GM21825 (cell line): Measurements from ENCODE around the gene BMERB1.
"Not testable (repeated sequence)": the region's sequence is repeated elsewhere in the genome, so short reads cannot be mapped to it uniquely, and the experiment has no call there.

Experiments used
- ATAC-seq: cut with Tn5 transposase; IDR thresholded peaks from one replicate; pipeline ENCODE4 v1.9.1; 2021; ENCODE audit warnings: mild to moderate bottlenecking, moderate library complexity; ENCODE audit not compliant: unreplicated experiment

The BMERB1 gene

GRCh38 chr16:15434425-15435215, at the start of gene BMERB1:
BMERB1 (plus strand) TSS chr16:15434588; CDS start chr16:15434654, 66 bp downstream.
- no peak for ATAC-seq

- not testable (repeated sequence) for ATAC-seq
Measured at GRCh38 chr16:15388060-15388459, 46.3 kb upstream of the BMERB1 start.

GRCh38 chr16:15389916-15390315, 44.5 kb upstream of the BMERB1 start:
- not testable (repeated sequence) for ATAC-seq

GRCh38 chr16:15393025-15393424, 41.4 kb upstream of the BMERB1 start:
- not testable (repeated sequence) for ATAC-seq

- not testable (repeated sequence) for ATAC-seq
Measured at GRCh38 chr16:15395631-15396508, 38.5 kb upstream of the BMERB1 start, which contains the start of gene MPV17L. MPV17L (plus strand) TSS chr16:15395754; CDS start chr16:15395898, 144 bp downstream.

- not testable (repeated sequence) for ATAC-seq
Measured at GRCh38 chr16:15396509-15396829, 37.9 kb upstream of the BMERB1 start.

- no peak for ATAC-seq
Measured at GRCh38 chr16:15396948-15397594, 37.3 kb upstream of the BMERB1 start.

- no peak for ATAC-seq
Measured at GRCh38 chr16:15398618-15399316, 35.6 kb upstream of the BMERB1 start.

GRCh38 chr16:15399317-15399716, 35.1 kb upstream of the BMERB1 start:
- no peak for ATAC-seq

- ATAC-seq, result not testable (repeated sequence)
Measured at GRCh38 chr16:15400314-15400713, 34.1 kb upstream of the BMERB1 start.

GRCh38 chr16:15401972-15402371, 32.4 kb upstream of the BMERB1 start:
- no peak for ATAC-seq

- no peak for ATAC-seq
Measured at GRCh38 chr16:15403392-15403995, 30.9 kb upstream of the BMERB1 start.

- not testable (repeated sequence) for ATAC-seq
Measured at GRCh38 chr16:15404091-15404490, 30.3 kb upstream of the BMERB1 start.

- no peak for ATAC-seq
Measured at GRCh38 chr16:15404792-15405191, 29.6 kb upstream of the BMERB1 start.

GRCh38 chr16:15407756-15408155, 26.6 kb upstream of the BMERB1 start:
- not testable (repeated sequence) for ATAC-seq

GRCh38 chr16:15409476-15409875, 24.9 kb upstream of the BMERB1 start:
- ATAC-seq, result not testable (repeated sequence)

- ATAC-seq, result no peak
Measured at GRCh38 chr16:15415511-15415985, 18.8 kb upstream of the BMERB1 start.

- ATAC-seq, result no peak
Measured at GRCh38 chr16:15417197-15417596, 17.2 kb upstream of the BMERB1 start.

- ATAC-seq, result no peak
Measured at GRCh38 chr16:15418206-15418605, 16.2 kb upstream of the BMERB1 start.

GRCh38 chr16:15421696-15422095, 12.7 kb upstream of the BMERB1 start:
- not testable (repeated sequence) for ATAC-seq
